ENCODE data around the gene LPIN1. TPM values are rescaled to one million over a fixed set of nuclear protein-coding genes. Genes with fewer than 3 reads are reported as not detected.
A peak's percentile ranks its signal among the peaks of the same experiment; 100 is the strongest.
"Not testable (repeated sequence)": the region's sequence is repeated elsewhere in the genome, so short reads cannot be mapped to it uniquely, and the experiment has no call there.

The LPIN1 gene
- total RNA-seq, 1 experiment from 2014 or later = 139 TPM

GRCh38 chr2:11805024-11805423 is 58.6 kb downstream of the LPIN1 start:
- H3K9me3 ChIP-seq = no peaks in the 10 kb centered on the region
- no peak overlapping the region for H3K4me3 ChIP-seq
- DNase-seq = no peak
- no peaks in the 10 kb centered on the region for H3K27me3 ChIP-seq
- peaks cover 100% of the 10 kb centered on the region for H3K36me3 ChIP-seq

GRCh38 chr2:11805920-11806319 is 59.5 kb downstream of the LPIN1 start:
- Histone ChIP-seq H3K27me3 (no peaks in the 10 kb centered on the region), H3K9me3 (no peaks in the 10 kb centered on the region), H3K36me3 (peaks cover 100% of the 10 kb centered on the region), H3K4me3 (no peak overlapping the region)
- no peak for DNase-seq

GRCh38 chr2:11807156-11808015 is 61.0 kb downstream of the LPIN1 start:
- no peak overlapping the region for H3K4me3 ChIP-seq
- DNase-seq = no peak
- H3K9me3 ChIP-seq = no peaks in the 10 kb centered on the region
- H3K27me3 ChIP-seq = no peaks in the 10 kb centered on the region
- H3K36me3 ChIP-seq = peaks cover 100% of the 10 kb centered on the region

- DNase-seq = no peak
- Histone ChIP-seq H3K27me3 (no peaks in the 10 kb centered on the region), H3K9me3 (no peaks in the 10 kb centered on the region), H3K36me3 (peaks cover 100% of the 10 kb centered on the region), H3K4me3 (no peak overlapping the region)
Measured at GRCh38 chr2:11808016-11808400, 61.6 kb downstream of the LPIN1 start.

GRCh38 chr2:11809586-11810236 is 63.3 kb downstream of the LPIN1 start:
- Histone ChIP-seq H3K36me3 (peaks cover 100% of the 10 kb centered on the region), H3K9me3 (no peaks in the 10 kb centered on the region), H3K27me3 (no peaks in the 10 kb centered on the region), H3K4me3 (no peak overlapping the region)
- DNase-seq = no peak

GRCh38 chr2:11810237-11810977 is 64.0 kb downstream of the LPIN1 start:
- DNase-seq = no peak
- Histone ChIP-seq H3K9me3 (no peaks in the 10 kb centered on the region), H3K36me3 (peaks cover 100% of the 10 kb centered on the region), H3K27me3 (no peaks in the 10 kb centered on the region), H3K4me3 (no peak overlapping the region)

- no peaks in the 10 kb centered on the region for H3K27me3 ChIP-seq
- no peak overlapping the region for H3K4me3 ChIP-seq
- H3K9me3 ChIP-seq = no peaks in the 10 kb centered on the region
- DNase-seq = peak; percentile 67
- H3K36me3 ChIP-seq = peaks cover 100% of the 10 kb centered on the region
Measured at GRCh38 chr2:11811036-11811654, 64.7 kb downstream of the LPIN1 start.

GRCh38 chr2:11812466-11813248 is 66.2 kb downstream of the LPIN1 start:
- DNase-seq = no peak
- Histone ChIP-seq H3K27me3 (no peaks in the 10 kb centered on the region), H3K9me3 (no peaks in the 10 kb centered on the region), H3K36me3 (peaks cover 97% of the 10 kb centered on the region), H3K4me3 (no peak overlapping the region)

- not testable (repeated sequence) for DNase-seq, H3K4me3 ChIP-seq, H3K9me3 ChIP-seq, H3K27me3 ChIP-seq
- H3K36me3 ChIP-seq = peaks cover 96% of the 10 kb centered on the region
Measured at GRCh38 chr2:11813345-11813744, 66.9 kb downstream of the LPIN1 start.

- H3K4me3 ChIP-seq = no peak overlapping the region
- H3K27me3 ChIP-seq = no peaks in the 10 kb centered on the region
- H3K36me3 ChIP-seq = peaks cover 96% of the 10 kb centered on the region
- no peak for DNase-seq
- H3K9me3 ChIP-seq = no peaks in the 10 kb centered on the region
Measured at GRCh38 chr2:11813951-11814350, 67.5 kb downstream of the LPIN1 start.

- no peaks in the 10 kb centered on the region for H3K9me3 ChIP-seq
- no peaks in the 10 kb centered on the region for H3K27me3 ChIP-seq
- H3K36me3 ChIP-seq = peaks cover 96% of the 10 kb centered on the region
- H3K4me3 ChIP-seq = no peak overlapping the region
- no peak for DNase-seq
Measured at GRCh38 chr2:11814979-11815510, 68.6 kb downstream of the LPIN1 start.

GRCh38 chr2:11816935-11817334 is 70.5 kb downstream of the LPIN1 start:
- not testable (repeated sequence) for H3K4me3 ChIP-seq, DNase-seq
- peaks cover 96% of the 10 kb centered on the region for H3K36me3 ChIP-seq

GRCh38 chr2:11819235-11819729 is 72.8 kb downstream of the LPIN1 start:
- Histone ChIP-seq H3K9me3 (no peaks in the 10 kb centered on the region), H3K4me3 (no peak overlapping the region), H3K36me3 (peaks cover 94% of the 10 kb centered on the region), H3K27me3 (no peaks in the 10 kb centered on the region)
- DNase-seq = no peak

More at GRCh38 chr2:11816935-11817334, 70.5 kb downstream of the LPIN1 start:
- not testable (repeated sequence) for H3K27me3 ChIP-seq, H3K9me3 ChIP-seq

- Histone ChIP-seq H3K4me3 (no peak overlapping the region), H3K9me3 (no peaks in the 10 kb centered on the region), H3K27me3 (no peaks in the 10 kb centered on the region), H3K36me3 (peaks cover 94% of the 10 kb centered on the region)
- no peak for DNase-seq
Measured at GRCh38 chr2:11820650-11821049, 74.2 kb downstream of the LPIN1 start.

GRCh38 chr2:11821705-11822104 is 75.3 kb downstream of the LPIN1 start:
- DNase-seq = no peak
- no peaks in the 10 kb centered on the region for H3K27me3 ChIP-seq
- H3K9me3 ChIP-seq = no peaks in the 10 kb centered on the region
- no peak overlapping the region for H3K4me3 ChIP-seq
- H3K36me3 ChIP-seq = peaks cover 95% of the 10 kb centered on the region

GRCh38 chr2:11822359-11822745 is 75.9 kb downstream of the LPIN1 start:
- not testable (repeated sequence) for H3K27me3 ChIP-seq, H3K9me3 ChIP-seq, DNase-seq, H3K4me3 ChIP-seq
- H3K36me3 ChIP-seq = peaks cover 95% of the 10 kb centered on the region

All from MG63 (cell line).